Calu3 (cell line): Measurements from ENCODE around the gene TGFBRAP1. TPM values are rescaled to one million over a fixed set of nuclear protein-coding genes. Genes with fewer than 3 reads are reported as not detected.

Experiments used
- BruUV-seq: library from RNA; stranded (reverse); fragments of 400-500 nt; replicated peaks from 2 replicates; lab custom pipeline; 2021; lab: Mats Ljungman, UMichigan
- CTCF ChIA-PET: fragments of 300-600 bp; sonication (Branson Sonifier 250); formaldehyde crosslinking; loops from one replicate; lab custom pipeline; 2022; ENCODE audit warnings: antibody characterized with exemption; lab: Charles Lee
- DNase-seq: peaks from one replicate; pipeline ENCODE4 v3.0.0; 2022
- H3K27ac Mint-ChIP-seq: one replicate; pipeline ENCODE4 v1.8.0; 2022; ENCODE audit warnings: mixed read lengths; ENCODE audit not compliant: unreplicated experiment
- H3K27me3 Mint-ChIP-seq: one replicate; pipeline ENCODE4 v1.8.0; 2022; ENCODE audit warnings: mixed read lengths; ENCODE audit not compliant: unreplicated experiment
- H3K36me3 Mint-ChIP-seq: one replicate; pipeline ENCODE4 v1.8.0; 2022; ENCODE audit warnings: mild to moderate bottlenecking, moderate library complexity, mixed read lengths; ENCODE audit not compliant: insufficient read depth, unreplicated experiment
- H3K4me1 Mint-ChIP-seq: one replicate; pipeline ENCODE4 v1.8.0; 2022; ENCODE audit warnings: mild to moderate bottlenecking, low read depth, mixed read lengths; ENCODE audit not compliant: unreplicated experiment
- H3K4me3 Mint-ChIP-seq: one replicate; pipeline ENCODE4 v1.8.0; 2022; ENCODE audit warnings: mild to moderate bottlenecking, low read depth, moderate library complexity, mixed read lengths; ENCODE audit not compliant: unreplicated experiment
- H3K9me3 Mint-ChIP-seq: one replicate; pipeline ENCODE4 v1.8.0; 2022; ENCODE audit warnings: low read depth, mixed read lengths; ENCODE audit not compliant: unreplicated experiment
- CTCF ChIP-seq: fragments of 200-600 bp; IDR thresholded peaks from one replicate; pipeline ENCODE4 v1.8.0; 2022; ENCODE audit warnings: antibody characterized with exemption; ENCODE audit not compliant: unreplicated experiment
- intact Hi-C: fragments of 100-400 bp; cut with micrococcal nuclease; formaldehyde crosslinking; loops from one replicate; pipeline ENCODE4 v1.10.0; 2022; ENCODE audit not compliant: unreplicated experiment
- total RNA-seq: library from RNA; stranded (reverse); gene quantifications from 2 replicates; pipeline ENCODE4 v1.2.3, GENCODE V29; 2022

TGFBRAP1 gene
- total RNA-seq, 1 experiment from 2014 or later: 24.3 TPM

- intact Hi-C loops: no loop called here
- H3K9me3 Mint-ChIP-seq: no peaks in the 10 kb centered on the region
- no peak overlapping the region for H3K4me3 Mint-ChIP-seq
- TF ChIP-seq CTCF: no peak
- no TSS peak for BruUV-seq
- no peak for DNase-seq
- H3K36me3 Mint-ChIP-seq: peaks cover 6% of the 10 kb centered on the region
- H3K27me3 Mint-ChIP-seq: no peaks in the 10 kb centered on the region
- CTCF ChIA-PET: no interaction called here
- H3K27ac Mint-ChIP-seq: no peak overlapping the region
- no peaks in the 10 kb centered on the region for H3K4me1 Mint-ChIP-seq
These were observed 22.0 kb downstream of the TGFBRAP1 start for GRCh38 chr2:105307550-105307949.

GRCh38 chr2:105307146-105307545 lies 22.4 kb downstream of the TGFBRAP1 start:
- TF ChIP-seq CTCF: no peak
- intact Hi-C loops: no loop called here
- Mint-ChIP-seq H3K27ac (no peak overlapping the region), H3K36me3 (peaks cover 6% of the 10 kb centered on the region), H3K4me3 (no peak overlapping the region), H3K27me3 (no peaks in the 10 kb centered on the region), H3K9me3 (no peaks in the 10 kb centered on the region), H3K4me1 (no peaks in the 10 kb centered on the region)
- DNase-seq: no peak
- CTCF ChIA-PET: no interaction called here
- no TSS peak for BruUV-seq

DNA sequence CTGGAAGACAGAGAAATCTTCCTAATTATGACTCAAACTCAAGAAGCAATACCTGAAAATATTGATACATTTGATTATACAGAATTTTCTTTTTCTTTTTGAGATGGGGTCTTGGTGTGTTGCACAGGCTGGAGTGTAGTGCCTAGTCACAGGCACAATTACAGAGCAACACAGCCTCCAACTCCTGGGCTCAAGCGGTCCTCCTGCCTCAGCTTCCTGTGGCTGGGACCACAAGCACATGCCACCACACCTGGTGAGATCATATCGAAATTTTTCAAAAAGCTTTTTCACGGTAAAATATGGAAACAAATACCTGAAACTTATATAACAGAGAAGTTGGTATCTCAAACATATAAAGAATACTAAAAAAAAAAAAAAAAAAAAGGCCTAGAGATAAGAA lies 27.9 kb downstream of the TGFBRAP1 start:
- DNase-seq: no peak
- CTCF ChIA-PET: no interaction called here
- Mint-ChIP-seq H3K4me1 (no peaks in the 10 kb centered on the region), H3K27me3 (no peaks in the 10 kb centered on the region), H3K4me3 (no peak overlapping the region), H3K9me3 (no peaks in the 10 kb centered on the region), H3K27ac (no peak overlapping the region), H3K36me3 (peaks cover 13% of the 10 kb centered on the region)
- intact Hi-C loops: no loop called here
- no peak for TF ChIP-seq CTCF
- BruUV-seq: no TSS peak

DNA sequence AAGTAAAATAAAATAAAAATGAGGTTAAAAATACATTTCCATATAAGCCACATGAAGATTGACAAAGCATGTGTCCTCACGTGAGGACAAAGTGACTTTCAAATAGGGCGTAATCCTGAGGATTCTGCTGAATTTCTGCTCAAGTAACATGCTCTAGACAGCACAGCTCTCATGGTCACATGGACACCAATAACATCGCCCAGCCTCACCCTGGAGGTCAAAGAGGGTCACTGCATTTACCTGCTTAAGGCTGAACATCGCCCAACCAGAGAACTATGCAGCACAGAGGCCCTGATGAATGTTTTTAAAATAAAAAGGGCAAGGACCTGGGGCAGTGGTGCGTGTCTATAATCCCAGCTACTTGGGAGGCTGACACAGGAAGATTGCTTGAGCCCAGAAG lies 30.2 kb downstream of the TGFBRAP1 start:
- no peaks in the 10 kb centered on the region for H3K27me3 Mint-ChIP-seq
- intact Hi-C loops: loop anchor here (10.0 kb wide), 1 partner anchor 184 kb away; no protein-coding TSS in a partner anchor
- H3K4me3 Mint-ChIP-seq: no peak overlapping the region
- no peaks in the 10 kb centered on the region for H3K9me3 Mint-ChIP-seq
- no peaks in the 10 kb centered on the region for H3K4me1 Mint-ChIP-seq
- H3K27ac Mint-ChIP-seq: no peak overlapping the region
- CTCF ChIA-PET: no interaction called here
- no peak for DNase-seq
- peaks cover 13% of the 10 kb centered on the region for H3K36me3 Mint-ChIP-seq
- no peak for TF ChIP-seq CTCF
- BruUV-seq: no TSS peak
